ENCODE results near the gene TEX26. TPM values are rescaled to one million over a fixed set of nuclear protein-coding genes. Genes with fewer than 3 reads are reported as not detected.

TEX26 gene
- polyA plus RNA-seq, 2 of the 4 experiments (the other 2 are of a cell fraction): not detected

DNA sequence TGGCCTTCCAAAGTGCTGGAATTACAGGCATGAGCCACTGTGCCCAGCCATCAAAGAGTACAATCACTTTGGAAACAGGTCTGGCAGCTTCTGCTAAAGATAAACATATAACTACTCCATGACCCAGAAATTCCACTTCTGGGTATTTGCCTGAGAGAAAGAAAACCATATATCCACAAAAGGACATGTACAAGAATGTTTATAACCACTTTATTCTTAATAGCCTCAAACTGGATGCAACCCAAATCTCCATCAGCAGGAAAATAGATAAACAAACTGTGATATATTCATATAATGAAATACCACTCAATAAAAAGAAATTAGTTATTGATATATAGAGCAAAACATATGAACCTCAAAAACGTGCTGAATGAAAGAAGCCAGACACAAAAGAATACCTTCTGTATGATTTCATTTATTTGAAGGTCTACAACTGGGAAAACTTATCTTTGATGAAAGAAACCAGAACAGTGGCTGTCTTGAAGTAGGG, 40.5 kb downstream of the TEX26 start (continued):
- TF ChIP-seq, protein P1, sequence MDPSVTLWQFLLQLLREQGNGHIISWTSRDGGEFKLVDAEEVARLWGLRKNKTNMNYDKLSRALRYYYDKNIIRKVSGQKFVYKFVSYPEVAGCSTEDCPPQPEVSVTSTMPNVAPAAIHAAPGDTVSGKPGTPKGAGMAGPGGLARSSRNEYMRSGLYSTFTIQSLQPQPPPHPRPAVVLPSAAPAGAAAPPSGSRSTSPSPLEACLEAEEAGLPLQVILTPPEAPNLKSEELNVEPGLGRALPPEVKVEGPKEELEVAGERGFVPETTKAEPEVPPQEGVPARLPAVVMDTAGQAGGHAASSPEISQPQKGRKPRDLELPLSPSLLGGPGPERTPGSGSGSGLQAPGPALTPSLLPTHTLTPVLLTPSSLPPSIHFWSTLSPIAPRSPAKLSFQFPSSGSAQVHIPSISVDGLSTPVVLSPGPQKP (IDR thresholded peaks at IDR 0.05; ENCODE audit: low read depth, low read length): no peak
- TF ChIP-seq KDM1A (IDR thresholded peaks at IDR 0.05; ENCODE audit: low read depth) (no peak), SMC3 (IDR thresholded peaks at IDR 0.05) (no peak), FOSB (CRISPR knock-in tag; IDR thresholded peaks at IDR 0.05) (no peak), EP300 (IDR thresholded peaks at IDR 0.05) (no peak), JUN (IDR thresholded peaks at IDR 0.05) (no peak), KDM5A (IDR thresholded peaks at IDR 0.05) (no peak), HOXB5 (CRISPR knock-in tag; IDR thresholded peaks at IDR 0.05) (no peak)
- TF ChIP-seq, protein P2, sequence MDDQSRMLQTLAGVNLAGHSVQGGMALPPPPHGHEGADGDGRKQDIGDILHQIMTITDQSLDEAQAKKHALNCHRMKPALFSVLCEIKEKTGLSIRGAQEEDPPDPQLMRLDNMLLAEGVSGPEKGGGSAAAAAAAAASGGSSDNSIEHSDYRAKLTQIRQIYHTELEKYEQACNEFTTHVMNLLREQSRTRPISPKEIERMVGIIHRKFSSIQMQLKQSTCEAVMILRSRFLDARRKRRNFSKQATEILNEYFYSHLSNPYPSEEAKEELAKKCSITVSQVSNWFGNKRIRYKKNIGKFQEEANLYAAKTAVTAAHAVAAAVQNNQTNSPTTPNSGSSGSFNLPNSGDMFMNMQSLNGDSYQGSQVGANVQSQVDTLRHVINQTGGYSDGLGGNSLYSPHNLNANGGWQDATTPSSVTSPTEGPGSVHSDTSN (IDR thresholded peaks at IDR 0.05): no peak

- ATAC-seq: no peak
- POLR2A ChIA-PET: no interaction called here
Observed at GRCh38 chr13:30974350-30974749, 41.9 kb downstream of the TEX26 start.

DNA sequence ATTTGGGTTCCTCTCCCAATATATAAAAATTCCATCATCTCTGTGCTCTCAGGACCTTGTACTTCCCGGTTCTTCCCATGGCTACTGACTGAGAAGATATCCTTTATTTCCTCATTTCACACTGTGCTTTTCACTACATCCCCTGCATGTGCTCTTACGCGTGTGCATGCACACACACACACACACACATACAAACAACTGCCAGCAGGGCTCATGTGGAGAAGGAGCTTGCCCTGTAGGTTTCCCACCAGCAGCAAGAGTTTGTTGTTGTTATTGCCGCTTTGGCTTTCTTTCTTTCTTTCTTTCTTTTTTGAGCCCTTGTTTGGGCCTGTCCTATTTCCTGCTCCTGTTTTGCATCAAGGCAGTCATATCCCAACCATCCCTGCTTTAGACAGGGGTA, 43.6 kb downstream of the TEX26 start:
- Histone ChIP-seq H3K4me2 (no peak overlapping the region), H3K4me1 (peaks cover 17% of the 10 kb centered on the region), H3K4me3 (no peak overlapping the region), H3K9me3 (no peaks in the 10 kb centered on the region), H3K27ac (no peak overlapping the region)
- 91% methylated on average over 4 of the region's 4 CpGs for WGBS (ENCODE audit: missing lambda C conversion rate)
- no peak for TF ChIP-seq KDM1A (IDR thresholded peaks at IDR 0.05; ENCODE audit: low read depth)
- TF ChIP-seq, protein P2 (IDR thresholded peaks at IDR 0.05): no peak
- no peak for TF ChIP-seq MAZ (IDR thresholded peaks at IDR 0.05; ENCODE audit: borderline replicate concordance, low read depth, low read length)
- TF ChIP-seq SREBF2 (IDR thresholded peaks at IDR 0.05): no peak
- CTCF ChIA-PET: no interaction called here
- DNase-seq (ENCODE audit: low read depth in 1 of 2, low spot score in 1 of 2): no peak
- FAIRE-seq: no peak
- POLR2A ChIA-PET: no interaction called here
- no peak for ATAC-seq

More at GRCh38 chr13:30974350-30974749, 41.9 kb downstream of the TEX26 start:
- no peaks in the 10 kb centered on the region for H3K9me3 ChIP-seq
- TF ChIP-seq HEYL (CRISPR knock-in tag; IDR thresholded peaks at IDR 0.05): no peak
- no peak for TF ChIP-seq NFE2L2 (conservative IDR thresholded peaks at IDR 0.05; ENCODE audit: low read length)
- no peak for TF ChIP-seq CHD4 (IDR thresholded peaks at IDR 0.05; ENCODE audit: borderline replicate concordance)
- no peak for TF ChIP-seq CHD2 (IDR thresholded peaks at IDR 0.05; ENCODE audit: low read length, partially characterized antibody)
- no peak for TF ChIP-seq ATOH8 (CRISPR knock-in tag; IDR thresholded peaks at IDR 0.05; ENCODE audit: low read depth)
- no peak for TF ChIP-seq POLR2AphosphoS2 (conservative IDR thresholded peaks at IDR 0.05; ENCODE audit: low read length)
- no peak for TF ChIP-seq HOXB13 (CRISPR knock-in tag; IDR thresholded peaks at IDR 0.05; ENCODE audit: low read depth)
- TF ChIP-seq EHMT2 (IDR thresholded peaks at IDR 0.05; ENCODE audit: low read depth): no peak
- TF ChIP-seq POLR2A (IDR thresholded peaks at IDR 0.05; ENCODE audit: low read length): no peak
- TF ChIP-seq HOXB5 (CRISPR knock-in tag; IDR thresholded peaks at IDR 0.05): no peak
- TF ChIP-seq RNF2 (IDR thresholded peaks at IDR 0.05; ENCODE audit: borderline replicate concordance, low read depth): no peak
- TF ChIP-seq FOXS1 (CRISPR knock-in tag; IDR thresholded peaks at IDR 0.05): no peak
- TF ChIP-seq MAFK (IDR thresholded peaks at IDR 0.05; ENCODE audit: partially characterized antibody): no peak
- TF ChIP-seq TFCP2L1 (CRISPR knock-in tag; IDR thresholded peaks at IDR 0.05): no peak
- TF ChIP-seq RCOR1 (IDR thresholded peaks at IDR 0.05; ENCODE audit: low read depth, low read length): no peak
- TF ChIP-seq SREBF2 (IDR thresholded peaks at IDR 0.05): no peak
- TF ChIP-seq EP300 (IDR thresholded peaks at IDR 0.05): no peak
- TF ChIP-seq, protein P3, sequence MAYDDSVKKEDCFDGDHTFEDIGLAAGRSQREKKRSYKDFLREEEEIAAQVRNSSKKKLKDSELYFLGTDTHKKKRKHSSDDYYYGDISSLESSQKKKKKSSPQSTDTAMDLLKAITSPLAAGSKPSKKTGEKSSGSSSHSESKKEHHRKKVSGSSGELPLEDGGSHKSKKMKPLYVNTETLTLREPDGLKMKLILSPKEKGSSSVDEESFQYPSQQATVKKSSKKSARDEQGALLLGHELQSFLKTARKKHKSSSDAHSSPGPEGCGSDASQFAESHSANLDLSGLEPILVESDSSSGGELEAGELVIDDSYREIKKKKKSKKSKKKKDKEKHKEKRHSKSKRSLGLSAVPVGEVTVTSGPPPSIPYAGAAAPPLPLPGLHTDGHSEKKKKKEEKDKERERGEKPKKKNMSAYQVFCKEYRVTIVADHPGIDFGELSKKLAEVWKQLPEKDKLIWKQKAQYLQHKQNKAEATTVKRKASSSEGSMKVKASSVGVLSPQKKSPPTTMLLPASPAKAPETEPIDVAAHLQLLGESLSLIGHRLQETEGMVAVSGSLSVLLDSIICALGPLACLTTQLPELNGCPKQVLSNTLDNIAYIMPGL (CRISPR knock-in tag; IDR thresholded peaks at IDR 0.05; ENCODE audit: borderline replicate concordance): no peak
- TF ChIP-seq SMC3 (IDR thresholded peaks at IDR 0.05): no peak
- no peak for TF ChIP-seq PHF8 (IDR thresholded peaks at IDR 0.05; ENCODE audit: borderline replicate concordance, low read depth)
- H3K4me3 ChIP-seq: no peak overlapping the region
- CTCF ChIA-PET: no interaction called here
- peaks cover 17% of the 10 kb centered on the region for H3K4me1 ChIP-seq
- no peak overlapping the region for H3K4me2 ChIP-seq
- FAIRE-seq: no peak
- H3K27ac ChIP-seq: no peak overlapping the region
- DNase-seq (ENCODE audit: low read depth in 1 of 2, low spot score in 1 of 2): no peak
- 14% methylated on average over 2 of the region's 2 CpGs for WGBS (ENCODE audit: missing lambda C conversion rate)

All from A549 (cell line).